IMR-90 (cell line): Measurements from ENCODE around the gene KRTAP5-3. TPM values are rescaled to one million over a fixed set of nuclear protein-coding genes. Genes with fewer than 3 reads are reported as not detected.

Experiments used
- ATAC-seq: fragments of 200-7000 bp; cut with Tn5 transposase; 2 replicates; pipeline ENCODE4 v1.9.1; 2020; ENCODE audit warnings: low read depth, mild to moderate bottlenecking, moderate library complexity
- BruUV-seq: library from RNA; stranded (reverse); fragments of 400-500 nt; replicated peaks from 2 replicates; lab custom pipeline; 2021; lab: Mats Ljungman, UMichigan
- CTCF ChIA-PET: fragments of 300-600 bp; formaldehyde crosslinking; extraction: SDS; loops from one replicate; lab custom pipeline; 2021; ENCODE audit warnings: antibody characterized with exemption; lab: Yijun Ruan, JAX
- POLR2A ChIA-PET: fragments of 300-600 bp; sonication (Branson Sonifier 250); formaldehyde crosslinking; loops from one replicate; lab custom pipeline; 2022; ENCODE audit warnings: antibody characterized with exemption; ENCODE audit not compliant: unreplicated experiment; lab: Charles Lee
- DNase-seq: peaks from one replicate; pipeline ENCODE4 v3.0.0; 2013
- H2AFZ ChIP-seq: replicated peaks from 2 replicates; pipeline ENCODE3; 2013; ENCODE audit warnings: low read length, mild to moderate bottlenecking; ENCODE audit not compliant: poor library complexity
- H2AK5ac ChIP-seq: 2 replicates; pipeline ENCODE4 v1.6.1; 2013; ENCODE audit warnings: low read depth, low read length, inconsistent platforms
- H2AK9ac ChIP-seq: replicated peaks from 2 replicates; pipeline ENCODE3; 2013; ENCODE audit warnings: mild to moderate bottlenecking, low read depth, low read length, moderate library complexity; ENCODE audit not compliant: poor library complexity
- H2BK120ac ChIP-seq: 2 replicates; pipeline ENCODE4 v1.6.1; 2013; ENCODE audit warnings: low read depth, low read length, inconsistent platforms
- H2BK15ac ChIP-seq: 3 replicates; pipeline ENCODE4 v1.6.1; 2013; ENCODE audit warnings: low read depth, low read length, inconsistent platforms
- H2BK20ac ChIP-seq: 2 replicates; pipeline ENCODE4 v1.6.1; 2013; ENCODE audit warnings: low read depth, mild to moderate bottlenecking, inconsistent platforms, low read length, moderate library complexity
- H2BK5ac ChIP-seq: 2 replicates; pipeline ENCODE4 v1.6.1; 2013; ENCODE audit warnings: mild to moderate bottlenecking, low read depth, low read length, inconsistent platforms; ENCODE audit not compliant: poor library complexity, severe bottlenecking
- H3K14ac ChIP-seq: replicated peaks from 2 replicates; pipeline ENCODE4 v1.6.1; 2013; ENCODE audit warnings: low read depth, low read length, inconsistent platforms
- H3K18ac ChIP-seq: 2 replicates; pipeline ENCODE4 v1.6.1; 2013; ENCODE audit warnings: low read depth, low read length, control low read depth
- H3K23ac ChIP-seq: 2 replicates; pipeline ENCODE4 v1.6.1; 2013; ENCODE audit warnings: low read depth, low read length, inconsistent platforms
- H3K27ac ChIP-seq: 2 replicates; pipeline ENCODE4 v1.5.1; 2013; ENCODE audit warnings: mild to moderate bottlenecking, control low read depth, low read length; ENCODE audit not compliant: insufficient read depth
- H3K27me3 ChIP-seq: 2 replicates; pipeline ENCODE4 v1.6.1; 2013; ENCODE audit warnings: low read length; ENCODE audit not compliant: control insufficient read depth, insufficient read depth
- H3K36me3 ChIP-seq: 2 replicates; pipeline ENCODE4 v1.6.1; 2013; ENCODE audit warnings: low read length, mixed read lengths; ENCODE audit not compliant: control insufficient read depth, insufficient read depth
- H3K4ac ChIP-seq: 2 replicates; pipeline ENCODE4 v1.6.1; 2013; ENCODE audit warnings: low read depth, low read length, inconsistent platforms
- H3K4me1 ChIP-seq: 2 replicates; pipeline ENCODE4 v1.6.1; 2013; ENCODE audit warnings: low read length, mixed read lengths; ENCODE audit not compliant: control insufficient read depth, insufficient read depth
- H3K4me2 ChIP-seq: 2 replicates; pipeline ENCODE4 v1.6.1; 2013; ENCODE audit warnings: low read depth, mild to moderate bottlenecking, control low read depth, low read length, moderate library complexity
- H3K4me3 ChIP-seq: 2 replicates; pipeline ENCODE4 v1.5.1; 2013; ENCODE audit warnings: low read depth, mild to moderate bottlenecking, control low read depth, low read length, moderate library complexity; ENCODE audit not compliant: insufficient read depth
- H3K56ac ChIP-seq: 2 replicates; pipeline ENCODE4 v1.6.1; 2013; ENCODE audit warnings: low read length, inconsistent platforms; ENCODE audit not compliant: insufficient read depth; ENCODE audit errors: extremely low read depth
- H3K79me1 ChIP-seq, 2 experiments: 2 replicates each; pipeline ENCODE4 v1.6.1; 2013; ENCODE audit warnings: low read length in 2 of 2, inconsistent platforms in 1 of 2, low read depth in 1 of 2
- H3K9ac ChIP-seq: 2 replicates; pipeline ENCODE4 v1.6.1; 2013; ENCODE audit warnings: low read depth, low read length, control low read depth
- H3K9me1 ChIP-seq: 2 replicates; pipeline ENCODE4 v1.6.1; 2013; ENCODE audit warnings: low read length, inconsistent platforms; ENCODE audit not compliant: insufficient read depth
- H3K9me3 ChIP-seq: 2 replicates; pipeline ENCODE4 v1.6.1; 2013; ENCODE audit warnings: low read length; ENCODE audit not compliant: control insufficient read depth, insufficient read depth
- H4K20me1 ChIP-seq: 2 replicates; pipeline ENCODE4 v1.6.1; 2013; ENCODE audit warnings: low read length, inconsistent platforms; ENCODE audit not compliant: insufficient read depth
- H4K5ac ChIP-seq: 2 replicates; pipeline ENCODE4 v1.6.1; 2013; ENCODE audit warnings: mild to moderate bottlenecking, low read depth, low read length, control low read depth
- H4K8ac ChIP-seq, 2 experiments: 2 replicates each; pipeline ENCODE4 v1.6.1; 2013; ENCODE audit warnings: low read depth in 2 of 2, low read length in 2 of 2, control low read depth in 1 of 2, inconsistent platforms in 1 of 2
- H4K91ac ChIP-seq: 2 replicates; pipeline ENCODE4 v1.6.1; 2013; ENCODE audit warnings: low read depth, low read length, inconsistent platforms; ENCODE audit not compliant: insufficient read depth
- CEBPB ChIP-seq: IDR thresholded peaks from 2 replicates; pipeline ENCODE4 v1.6.1; 2012; ENCODE audit warnings: low read depth, low read length, improper control_type of control experiment
- FOS ChIP-seq: fragments of 150-350 bp; IDR thresholded peaks from 2 replicates; pipeline ENCODE4 v1.6.1; 2016; ENCODE audit warnings: low read depth, low read length
- MXI1 ChIP-seq: IDR thresholded peaks from 2 replicates; pipeline ENCODE4 v1.6.1; 2012; ENCODE audit warnings: low read depth, mild to moderate bottlenecking, low read length, moderate library complexity, borderline replicate concordance
- POLR2A ChIP-seq: IDR thresholded peaks from 2 replicates; pipeline ENCODE4 v1.6.1; 2012; ENCODE audit warnings: mild to moderate bottlenecking, low read depth, low read length
- RAD21 ChIP-seq: IDR thresholded peaks from 2 replicates; pipeline ENCODE4 v1.6.1; 2012; ENCODE audit warnings: low read length, improper control_type of control experiment
- RCOR1 ChIP-seq: IDR thresholded peaks from 2 replicates; pipeline ENCODE4 v1.6.1; 2012; ENCODE audit warnings: mild to moderate bottlenecking, low read length, improper control_type of control experiment; ENCODE audit not compliant: insufficient replicate concordance
- USF2 ChIP-seq: fragments of 150-350 bp; IDR thresholded peaks from 2 replicates; pipeline ENCODE4 v1.6.1; 2017; ENCODE audit warnings: mild to moderate bottlenecking, antibody characterized with exemption, low read length, low read depth
- WGBS, 2 experiments: methylation state at CpG; one replicate each; pipeline versions ENCODE4 v1.1.5 to v1.1.7; 2013; ENCODE audit warnings: missing lambda C conversion rate in 2 of 2; ENCODE audit not compliant: insufficient read length in 1 of 2; ENCODE audit errors: extremely low coverage in 2 of 2; 5-methylcytosine and 5-hydroxymethylcytosine counted together
- dilution Hi-C: fragments of 300-500 bp; cut with HindIII; formaldehyde crosslinking; loops from one replicate; pipeline ENCODE4 v1.14.3; 2018; ENCODE audit warnings: low sequenced_read_pairs; ENCODE audit not compliant: unreplicated experiment
- in situ Hi-C: fragments of 300-500 bp; cut with MboI; formaldehyde crosslinking; loops from 3 replicates; pipeline ENCODE4 v1.14.3; 2019; ENCODE audit warnings: low sequenced_read_pairs, inconsistent platforms, mixed read lengths
- intact Hi-C: fragments of 100-400 bp; cut with micrococcal nuclease; formaldehyde crosslinking; loops from 2 replicates; pipeline ENCODE4 v1.10.0; 2022
- polyA plus RNA-seq, 3 experiments: library from polyadenylated mRNA; depleted of rRNA; stranded (reverse); fragments of >200 nt; gene quantifications; 2 replicates each; pipeline ENCODE4 v1.2.3, GENCODE V29; 2012; ENCODE audit warnings: low replicate concordance in 1 of 3
- total RNA-seq: library from RNA; depleted of rRNA; stranded (reverse); fragments of >200 nt; gene quantifications from 2 replicates; pipeline ENCODE4 v1.2.3, GENCODE V29; 2012
- TF ChIP-seq, protein P1 (sequence below): conservative IDR thresholded peaks from 2 replicates; pipeline ENCODE4 v1.5.1; 2012; ENCODE audit warnings: mild to moderate bottlenecking, low read depth, low read length, improper control_type of control experiment

KRTAP5-3 gene
- total and polyA plus RNA-seq, 2 of the 4 experiments (the other 2 are of a cell fraction) = not detected

DNA sequence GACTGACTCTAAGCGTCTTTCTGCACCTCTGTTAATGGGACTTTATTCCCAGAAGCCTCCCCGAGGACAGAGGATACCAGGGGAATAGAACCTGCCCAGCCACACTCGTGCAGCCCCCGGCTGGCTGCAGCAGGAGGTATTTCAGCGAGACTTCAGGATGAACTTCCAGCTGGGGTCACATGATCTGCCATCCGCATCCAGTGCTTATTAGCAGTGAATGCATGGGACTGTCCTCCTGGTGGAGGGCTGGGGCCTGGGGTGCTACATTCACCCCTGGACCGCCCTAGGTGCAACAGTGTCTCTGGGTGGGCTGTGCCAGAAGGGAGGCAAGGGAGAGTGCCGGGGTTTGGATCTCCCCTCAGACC, 37.8 kb downstream of the KRTAP5-3 start:
- Histone ChIP-seq H3K56ac (no peak overlapping the region), H3K36me3 (no peaks in the 10 kb centered on the region), H2AFZ (no peak overlapping the region), H4K20me1 (peaks cover 66% of the 10 kb centered on the region), H4K5ac (no peak overlapping the region), H4K91ac (no peak overlapping the region), H2BK5ac (no peak overlapping the region), H3K4me3 (0 out of 2 replicates have a peak overlapping the region, but pooled peaks have one; percentile 58), H3K4me1 (peaks cover 3% of the 10 kb centered on the region), H2BK15ac (no peak overlapping the region), H3K79me1 (peaks cover 11 to 26% of the 10 kb centered on the region in 2 experiments; a peak in 2 of 4 replicates), H2BK20ac (no peak overlapping the region), H3K14ac (no peak overlapping the region), H3K9ac (no peak overlapping the region), H2AK9ac (peak overlapping the region; percentile 39), H3K4ac (no peak overlapping the region; the same call in 1 of the 2 replicates), H2AK5ac (no peak overlapping the region), H4K8ac (no peak overlapping the region), H2BK120ac (no peak overlapping the region), H3K4me2 (peak overlapping the region; percentile 59; the same call in 1 of the 2 replicates), H3K27me3 (peaks cover 20% of the 10 kb centered on the region), H3K27ac (no peak overlapping the region), H3K18ac (no peak overlapping the region), H3K9me1 (no peaks in the 10 kb centered on the region), H3K9me3 (no peaks in the 10 kb centered on the region), H3K23ac (no peak overlapping the region; the same call in 1 of the 2 replicates)
- no peak for DNase-seq
- TF ChIP-seq RAD21 = no peak
- TF ChIP-seq MXI1 = no peak
- no peak for TF ChIP-seq FOS
- no peak for TF ChIP-seq CEBPB
- 0 out of 2 replicates have a peak, but pooled peaks have one; percentile 14 for TF ChIP-seq USF2
- no peak for TF ChIP-seq POLR2A
- TF ChIP-seq, protein P1, sequence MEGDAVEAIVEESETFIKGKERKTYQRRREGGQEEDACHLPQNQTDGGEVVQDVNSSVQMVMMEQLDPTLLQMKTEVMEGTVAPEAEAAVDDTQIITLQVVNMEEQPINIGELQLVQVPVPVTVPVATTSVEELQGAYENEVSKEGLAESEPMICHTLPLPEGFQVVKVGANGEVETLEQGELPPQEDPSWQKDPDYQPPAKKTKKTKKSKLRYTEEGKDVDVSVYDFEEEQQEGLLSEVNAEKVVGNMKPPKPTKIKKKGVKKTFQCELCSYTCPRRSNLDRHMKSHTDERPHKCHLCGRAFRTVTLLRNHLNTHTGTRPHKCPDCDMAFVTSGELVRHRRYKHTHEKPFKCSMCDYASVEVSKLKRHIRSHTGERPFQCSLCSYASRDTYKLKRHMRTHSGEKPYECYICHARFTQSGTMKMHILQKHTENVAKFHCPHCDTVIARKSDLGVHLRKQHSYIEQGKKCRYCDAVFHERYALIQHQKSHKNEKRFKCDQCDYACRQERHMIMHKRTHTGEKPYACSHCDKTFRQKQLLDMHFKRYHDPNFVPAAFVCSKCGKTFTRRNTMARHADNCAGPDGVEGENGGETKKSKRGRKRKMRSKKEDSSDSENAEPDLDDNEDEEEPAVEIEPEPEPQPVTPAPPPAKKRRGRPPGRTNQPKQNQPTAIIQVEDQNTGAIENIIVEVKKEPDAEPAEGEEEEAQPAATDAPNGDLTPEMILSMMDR = no peak
- TF ChIP-seq RCOR1 = no peak
- ATAC-seq = no peak
- in situ Hi-C loops (no loop called here), dilution Hi-C loops (no loop called here), intact Hi-C loops (no loop called here)
- BruUV-seq = no TSS peak
- ChIA-PET CTCF (no interaction called here), POLR2A (no interaction called here)
- 100% methylated on average over 2 of the region's 8 CpGs; no CpG with 5 or more reads in 1 of the 2 experiments for WGBS, 2 experiments
